H1 (cell line): ENCODE data around the gene RNF166. TPM values are rescaled to one million over a fixed set of nuclear protein-coding genes. Genes with fewer than 3 reads are reported as not detected.

Experiments
- CTCF ChIA-PET: fragments of 300-600 bp; sonication (Branson Sonifier 250); formaldehyde crosslinking; loops from one replicate; lab custom pipeline; 2021; ENCODE audit not compliant: partially characterized antibody; lab: Charles Lee
- POLR2A ChIA-PET: fragments of 300-600 bp; sonication (Branson Sonifier 250); formaldehyde crosslinking; loops from one replicate; lab custom pipeline; 2021; ENCODE audit warnings: inconsistent platforms; ENCODE audit not compliant: partially characterized antibody; lab: Charles Lee
- DNase-seq, 2 experiments: peaks; one replicate each; pipeline versions ENCODE4 v3.0.0 to v3.0.0-alpha.2; 2010 to 2022; ENCODE audit warnings: low spot score in 2 of 2, low read depth in 1 of 2, mixed read lengths in 1 of 2
- FAIRE-seq: peaks from 2 replicates; lab custom pipeline; 2011; peaks lifted over from hg19 to GRCh38; lab: Jason Lieb, UNC
- H2AFZ ChIP-seq: 2 replicates; pipeline ENCODE4 v1.8.1; 2012; ENCODE audit warnings: low read length, inconsistent platforms
- H2AK5ac ChIP-seq: 2 replicates; pipeline ENCODE4 v1.6.1; 2013; ENCODE audit warnings: low read depth, low read length
- H2BK120ac ChIP-seq: replicated peaks from 2 replicates; pipeline ENCODE3; 2013; ENCODE audit warnings: low read depth, low read length, inconsistent platforms
- H2BK12ac ChIP-seq: 2 replicates; pipeline ENCODE4 v1.6.1; 2013; ENCODE audit warnings: low read depth, low read length
- H2BK15ac ChIP-seq: 2 replicates; pipeline ENCODE4 v1.6.1; 2013; ENCODE audit warnings: low read length
- H2BK20ac ChIP-seq: 2 replicates; pipeline ENCODE4 v1.6.1; 2013; ENCODE audit warnings: low read length
- H2BK5ac ChIP-seq: 2 replicates; pipeline ENCODE4 v1.6.1; 2013; ENCODE audit warnings: low read depth, low read length
- H3K14ac ChIP-seq: 2 replicates; pipeline ENCODE4 v1.6.1; 2013; ENCODE audit warnings: inconsistent platforms; ENCODE audit not compliant: insufficient read length
- H3K18ac ChIP-seq: 2 replicates; pipeline ENCODE4 v1.6.1; 2013; ENCODE audit warnings: low read length; ENCODE audit errors: extremely low read depth
- H3K23ac ChIP-seq: 2 replicates; pipeline ENCODE4 v1.6.1; 2013; ENCODE audit warnings: inconsistent platforms; ENCODE audit not compliant: insufficient read length
- H3K23me2 ChIP-seq: 2 replicates; pipeline ENCODE4 v1.6.1; 2013; ENCODE audit warnings: low read depth, low read length
- H3K27ac ChIP-seq: 2 replicates; pipeline ENCODE4 v1.6.1; 2011; ENCODE audit warnings: low read depth, low read length, inconsistent platforms
- H3K27me3 ChIP-seq, 4 experiments: replicated peaks in 1 of 4; 1 replicate in 1 of 4; 2 replicates in 3 of 4; pipeline versions ENCODE4 v1.6.1 to v1.8.1; 2011 to 2013; ENCODE audit warnings: low read length in 3 of 4, mild to moderate bottlenecking in 3 of 4, inconsistent platforms in 2 of 4, mixed read lengths in 2 of 4, moderate library complexity in 1 of 4; ENCODE audit not compliant: control insufficient read depth in 3 of 4, insufficient read depth in 3 of 4; ENCODE audit errors: extremely low read depth in 1 of 4
- H3K36me3 ChIP-seq, 4 experiments: 2 replicates each; pipeline versions ENCODE4 v1.6.1 to v1.8.1; 2011 to 2013; ENCODE audit warnings: mild to moderate bottlenecking in 4 of 4, low read length in 3 of 4, moderate library complexity in 2 of 4, control low read depth in 1 of 4, inconsistent platforms in 1 of 4; ENCODE audit not compliant: insufficient read depth in 4 of 4, control insufficient read depth in 2 of 4
- H3K4ac ChIP-seq: replicated peaks from 2 replicates; pipeline ENCODE3; 2013; ENCODE audit warnings: low read length, low read depth, mixed read lengths, inconsistent platforms; ENCODE audit not compliant: insufficient read length
- H3K4me1 ChIP-seq, 4 experiments: replicated peaks in 1 of 4; 1 replicate in 1 of 4; 2 replicates in 3 of 4; pipeline versions ENCODE4 v1.6.1 to v1.8.1; 2011 to 2013; ENCODE audit warnings: low read length in 3 of 4, inconsistent platforms in 2 of 4, mixed read lengths in 1 of 4; ENCODE audit not compliant: insufficient read depth in 4 of 4, control insufficient read depth in 3 of 4
- H3K4me2 ChIP-seq, 2 experiments: 2 replicates each; pipeline versions ENCODE4 v1.6.1 to v1.8.1; 2011 to 2013; ENCODE audit warnings: low read depth in 2 of 2, low read length in 2 of 2, control low read depth in 1 of 2, inconsistent platforms in 1 of 2, mild to moderate bottlenecking in 1 of 2; ENCODE audit not compliant: insufficient read depth in 1 of 2
- H3K4me3 ChIP-seq, 4 experiments: fragments of 200-600, 300-600 bp in 1 of 4; sonication (generic), shearing (Covaris generic), sonication (Bioruptor Twin) in 1 of 4; 2 replicates each; pipeline versions ENCODE4 v1.5.1 to v1.8.1; 2011 to 2016; ENCODE audit warnings: low read length in 4 of 4, low read depth in 3 of 4, control low read depth in 2 of 4, inconsistent platforms in 2 of 4, mild to moderate bottlenecking in 2 of 4, mixed read lengths in 1 of 4, moderate library complexity in 1 of 4; ENCODE audit not compliant: insufficient read depth in 2 of 4; ENCODE audit errors: extremely low read depth in 1 of 4
- H3K56ac ChIP-seq: replicated peaks from 2 replicates; pipeline ENCODE3; 2013; ENCODE audit warnings: low read depth, mild to moderate bottlenecking, mixed read lengths, low read length, inconsistent platforms; ENCODE audit not compliant: insufficient read length
- H3K79me1 ChIP-seq: 2 replicates; pipeline ENCODE4 v1.6.1; 2013; ENCODE audit warnings: low read depth, low read length, control low read depth
- H3K79me2 ChIP-seq, 2 experiments: 2 replicates each; pipeline versions ENCODE4 v1.6.1 to v1.8.1; 2012 to 2013; ENCODE audit warnings: low read length in 2 of 2, mild to moderate bottlenecking in 2 of 2, inconsistent platforms in 1 of 2; ENCODE audit not compliant: insufficient read depth in 2 of 2, control insufficient read depth in 1 of 2
- H3K9ac ChIP-seq, 4 experiments: replicated peaks in 1 of 4; 1 replicate in 1 of 4; 2 replicates in 3 of 4; pipeline versions ENCODE4 v1.6.1 to v1.8.1; 2011 to 2013; ENCODE audit warnings: low read depth in 3 of 4, low read length in 3 of 4, control low read depth in 2 of 4, mild to moderate bottlenecking in 2 of 4, moderate library complexity in 2 of 4, inconsistent platforms in 1 of 4; ENCODE audit errors: extremely low read depth in 1 of 4
- H3K9me3 ChIP-seq, 2 experiments: 2 replicates each; pipeline versions ENCODE4 v1.6.1 to v1.8.1; 2012 to 2013; ENCODE audit warnings: mild to moderate bottlenecking in 2 of 2, moderate library complexity in 2 of 2, control low read depth in 1 of 2, inconsistent platforms in 1 of 2, low read depth in 1 of 2, low read length in 1 of 2, mixed read lengths in 1 of 2; ENCODE audit not compliant: insufficient read depth in 2 of 2
- H4K20me1 ChIP-seq, 2 experiments: replicated peaks in 1 of 2; 2 replicates each; pipeline versions ENCODE3 to v1.8.1; 2011 to 2013; ENCODE audit warnings: inconsistent platforms in 2 of 2, low read length in 2 of 2, mild to moderate bottlenecking in 1 of 2; ENCODE audit not compliant: insufficient read depth in 2 of 2, control insufficient read depth in 1 of 2
- H4K5ac ChIP-seq: 2 replicates; pipeline ENCODE4 v1.6.1; 2013; ENCODE audit warnings: low read length, low read depth, mixed read lengths, inconsistent platforms; ENCODE audit not compliant: insufficient read length
- H4K8ac ChIP-seq: 2 replicates; pipeline ENCODE4 v1.8.0; 2013; ENCODE audit warnings: mild to moderate bottlenecking, moderate library complexity, low read length, inconsistent platforms; ENCODE audit not compliant: insufficient read depth; ENCODE audit errors: extremely low read depth
- H4K91ac ChIP-seq: replicated peaks from 2 replicates; pipeline ENCODE3; 2013; ENCODE audit warnings: low read length, mixed read lengths, inconsistent platforms; ENCODE audit not compliant: insufficient read length
- KDM5A ChIP-seq: fragments of 200-600 bp; IDR thresholded peaks from 2 replicates; pipeline ENCODE4 v1.7.1; 2012; ENCODE audit warnings: mild to moderate bottlenecking, low read length, inconsistent platforms, mixed read lengths
- ZNF274 ChIP-seq: IDR thresholded peaks from 2 replicates; pipeline ENCODE4 v1.7.0; 2012; ENCODE audit warnings: low read length, borderline replicate concordance; ENCODE audit errors: extremely low read depth
- WGBS, 2 experiments: shearing (Covaris generic) in 1 of 2; methylation state at CpG; one replicate each; pipeline versions ENCODE4 v1.1.6 to v1.1.7; 2013 to 2015; ENCODE audit warnings: low lambda C conversion rate in 2 of 2, mixed read lengths in 2 of 2, inconsistent platforms in 1 of 2, low coverage in 1 of 2, missing lambda C conversion rate in 1 of 2; ENCODE audit not compliant: insufficient replicate concordance in 2 of 2, insufficient coverage in 1 of 2, insufficient read length in 1 of 2; ENCODE audit errors: extremely low coverage in 1 of 2, missing lambda C conversion rate in 1 of 2; 5-methylcytosine and 5-hydroxymethylcytosine counted together
- polyA plus RNA-seq, 7 experiments: library from polyadenylated mRNA; depleted of rRNA in 3 of 7; stranded (reverse) in 5 of 7; unstranded in 2 of 7; fragments of >200 nt in 5 of 7; fragments of 200-250 nt in 2 of 7; gene quantifications; 1 replicate in 5 of 7; 2 replicates in 1 of 7; 4 replicates in 1 of 7; pipeline versions ENCODE4 v1.2.1 to v1.2.3, GENCODE V29; 2011 to 2013; ENCODE audit warnings: missing spikeins in 2 of 7, mixed read lengths in 2 of 7
- total RNA-seq: library from RNA; stranded (reverse); fragmentation: NEBNext Ultra II Directional; extraction: Animal tissue kit (Norgen Biotek cat#: 25700); gene quantifications from 2 replicates; pipeline ENCODE4 v1.2.1, GENCODE V29; 2021

RNF166 gene
- total and polyA plus RNA-seq, 2 of the 8 experiments (the other 6 are each of a cell fraction or from before 2014, with no cell fraction given): 29.8 to 31.2 TPM

GRCh38 chr16:88676502-88677242 is 29.5 kb downstream of the RNF166 start:
- Histone ChIP-seq H3K23ac (no peak overlapping the region), H3K4me1 (peaks cover 0 to 5% (median 3%) of the 10 kb centered on the region in 4 experiments; a peak in 4 of 7 replicates), H3K23me2 (no peaks in the 10 kb centered on the region), H3K27ac (no peak overlapping the region), H3K36me3 (no peaks in the 10 kb centered on the region), H4K20me1 (peaks cover 0 to 1% of the 10 kb centered on the region in 2 experiments), H3K4me3 (no peak overlapping the region), H4K5ac (no peak overlapping the region), H2BK5ac (peak overlapping the region; percentile 35; the same call in 1 of the 2 replicates), H3K56ac (no peak overlapping the region), H3K4me2 (no peak overlapping the region), H3K14ac (no peak overlapping the region), H2BK120ac (no peak overlapping the region), H3K79me1 (no peaks in the 10 kb centered on the region), H2BK20ac (no peak overlapping the region), H3K9me3 (no peaks in the 10 kb centered on the region), H3K9ac (no peak overlapping the region), H2AK5ac (no peak overlapping the region), H3K4ac (no peak overlapping the region), H3K27me3 (no peaks in the 10 kb centered on the region), H4K91ac (no peak overlapping the region), H3K79me2 (no peaks in the 10 kb centered on the region), H2BK15ac (no peak overlapping the region), H2BK12ac (no peak overlapping the region), H4K8ac (no peak overlapping the region), H3K18ac (no peak overlapping the region), H2AFZ (no peak overlapping the region)
- CTCF ChIA-PET: interaction anchor here (1.7 to 9.7 kb wide), 2 partner anchors 10 to 13 kb away, joined by 4 to 87 read pairs; partner anchors contain the start of gene SNAI3
- POLR2A ChIA-PET: interaction anchor here (1.0 to 1.9 kb wide), 3 partner anchors 10 to 60 kb away, joined by 3 to 8 read pairs (median 3); no protein-coding TSS in a partner anchor
- TF ChIP-seq ZNF274 (no peak), KDM5A (no peak)
- DNase-seq (no peak), FAIRE-seq (no peak)
- 91% methylated on average over 18 of the region's 22 CpGs; no CpG with 5 or more reads in 1 of the 2 experiments for WGBS, 2 experiments
